Measurements from ENCODE around the gene SHISAL1.

The SHISAL1 gene

GRCh38 chr22:44206696-44207095, 106.1 kb downstream of the SHISAL1 start:
- peaks cover 11% of the 10 kb centered on the region for H3K36me3 Mint-ChIP-seq (ENCODE audit: insufficient read depth)
- H3K27me3 Mint-ChIP-seq, result no peaks in the 10 kb centered on the region
- H3K4me3 Mint-ChIP-seq, result no peak overlapping the region
- no peak overlapping the region for H3K27ac Mint-ChIP-seq (ENCODE audit: low read depth)
- peaks cover 6% of the 10 kb centered on the region for H3K9me3 Mint-ChIP-seq
- peaks cover 26% of the 10 kb centered on the region for H3K4me1 Mint-ChIP-seq
- DNase-seq (ENCODE audit: low spot score in 2 of 2), result no peak
- no peak for ATAC-seq (replicated peaks; ENCODE audit: extremely low read depth, poor library complexity, severe bottlenecking)

DNA sequence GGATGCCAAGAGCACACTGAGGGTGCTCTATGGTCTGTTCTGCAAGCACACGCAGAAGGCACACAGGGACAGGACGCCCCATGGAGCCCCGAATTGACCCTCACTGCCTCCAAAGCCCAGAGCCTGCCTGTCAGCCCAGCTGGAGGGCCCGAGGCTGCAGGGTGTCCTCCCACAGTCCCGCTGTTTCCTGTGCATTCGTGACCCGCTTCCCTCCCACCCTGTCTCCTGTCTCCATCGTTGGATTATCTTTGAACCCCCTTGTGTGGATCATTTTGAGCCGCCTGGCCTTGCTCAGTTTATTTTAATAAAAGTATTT, 106.5 kb downstream of the SHISAL1 start:
- Mint-ChIP-seq H3K27ac (ENCODE audit: low read depth) (no peak overlapping the region), H3K4me3 (no peak overlapping the region), H3K36me3 (ENCODE audit: insufficient read depth) (peaks cover 11% of the 10 kb centered on the region), H3K9me3 (peaks cover 6% of the 10 kb centered on the region), H3K27me3 (no peaks in the 10 kb centered on the region), H3K4me1 (peaks cover 22% of the 10 kb centered on the region)
- no peak for ATAC-seq (replicated peaks; ENCODE audit: extremely low read depth, poor library complexity, severe bottlenecking)
- no peak for DNase-seq (ENCODE audit: low spot score in 2 of 2)

DNA sequence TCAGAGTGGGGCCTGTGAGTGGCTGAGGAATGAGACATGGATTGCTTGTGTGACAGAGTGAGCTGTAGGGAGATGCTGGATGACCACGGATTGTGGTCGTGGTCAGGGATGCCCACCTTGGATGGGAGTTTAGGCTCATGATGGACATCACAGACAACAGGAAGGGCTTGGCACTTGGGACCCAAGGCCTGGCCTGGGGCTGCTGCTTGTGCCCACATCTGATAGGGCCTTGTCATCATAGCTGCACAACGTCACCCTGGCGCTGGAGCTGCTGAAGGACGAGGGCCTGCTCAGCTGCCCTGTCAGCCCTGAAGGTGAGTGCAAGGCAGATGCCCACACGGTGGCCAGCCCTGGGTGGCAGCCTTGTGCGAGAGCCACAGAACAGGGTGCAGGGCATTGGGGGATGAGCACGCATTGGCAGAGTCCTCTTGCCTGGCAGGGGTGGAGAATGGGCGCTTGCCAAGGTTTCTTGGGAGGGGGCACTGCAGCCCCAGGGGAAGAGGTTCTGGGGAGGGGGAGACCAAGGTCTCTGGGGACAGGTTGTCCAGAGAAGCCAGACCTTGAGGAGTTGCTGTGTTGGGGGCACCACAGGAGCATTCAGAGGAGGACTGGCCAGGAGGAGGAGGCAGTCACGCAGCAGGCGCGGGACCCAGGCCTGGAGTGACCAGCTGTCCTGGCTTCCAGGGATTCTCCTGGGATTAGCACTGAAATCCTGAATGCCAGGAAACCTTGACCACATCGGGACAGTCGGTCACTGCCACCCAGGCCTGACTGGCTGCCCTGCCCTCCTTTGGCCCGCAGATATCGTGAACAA, 107.0 kb downstream of the SHISAL1 start:
- H3K36me3 Mint-ChIP-seq (ENCODE audit: insufficient read depth), result peaks cover 13% of the 10 kb centered on the region
- DNase-seq (ENCODE audit: low spot score in 2 of 2) (no peak), ATAC-seq (replicated peaks; ENCODE audit: extremely low read depth, poor library complexity, severe bottlenecking) (no peak)
- H3K4me3 Mint-ChIP-seq, result no peak overlapping the region
- H3K9me3 Mint-ChIP-seq, result peaks cover 6% of the 10 kb centered on the region
- peaks cover 24% of the 10 kb centered on the region for H3K4me1 Mint-ChIP-seq
- H3K27me3 Mint-ChIP-seq, result no peaks in the 10 kb centered on the region
- peak overlapping the region; percentile 69 for H3K27ac Mint-ChIP-seq (ENCODE audit: low read depth)

DNA sequence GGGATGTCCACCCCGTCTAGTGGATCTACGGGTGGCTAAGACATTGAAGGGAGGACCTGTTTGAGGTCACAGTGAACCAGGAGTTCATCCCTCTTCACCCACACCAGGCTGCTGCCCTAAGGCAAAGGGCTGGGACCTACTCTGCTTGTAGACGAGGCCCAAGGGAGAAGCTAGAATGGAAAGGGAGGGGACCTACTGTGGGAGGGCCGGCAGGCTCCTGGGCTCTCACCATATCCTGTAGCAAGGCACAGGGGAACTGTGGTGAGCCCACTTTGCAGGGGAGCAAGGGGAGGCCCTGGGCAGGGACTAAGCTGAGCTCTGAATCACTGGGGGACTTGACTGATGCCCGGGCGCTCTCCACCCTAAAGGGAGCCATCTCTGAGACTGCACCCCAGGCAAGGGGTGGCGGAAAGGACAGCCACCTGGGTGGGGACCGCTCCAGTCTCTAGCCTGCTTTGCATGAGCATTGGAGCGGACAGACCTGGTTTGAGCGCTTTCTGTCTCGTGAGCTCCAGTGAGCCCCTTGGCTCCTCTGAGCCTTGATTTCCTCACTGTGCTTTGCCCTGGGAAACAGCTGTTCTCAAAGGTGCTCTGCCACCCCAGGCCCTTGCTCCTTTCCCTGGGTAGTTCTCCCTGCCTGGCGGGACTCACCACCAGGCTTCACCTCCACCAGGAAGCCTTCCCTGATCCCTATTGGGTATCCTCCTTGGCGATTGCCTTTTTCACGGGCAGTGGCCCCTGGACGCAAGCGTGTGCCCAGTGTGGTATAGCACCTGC, 107.8 kb downstream of the SHISAL1 start:
- no peak for DNase-seq (ENCODE audit: low spot score in 2 of 2)
- H3K27me3 Mint-ChIP-seq, result no peaks in the 10 kb centered on the region
- H3K27ac Mint-ChIP-seq (ENCODE audit: low read depth), result no peak overlapping the region
- H3K9me3 Mint-ChIP-seq, result peaks cover 6% of the 10 kb centered on the region
- no peak for ATAC-seq (replicated peaks; ENCODE audit: extremely low read depth, poor library complexity, severe bottlenecking)
- H3K4me1 Mint-ChIP-seq, result peaks cover 32% of the 10 kb centered on the region
- H3K4me3 Mint-ChIP-seq, result no peak overlapping the region
- H3K36me3 Mint-ChIP-seq (ENCODE audit: insufficient read depth), result peaks cover 13% of the 10 kb centered on the region

DNA sequence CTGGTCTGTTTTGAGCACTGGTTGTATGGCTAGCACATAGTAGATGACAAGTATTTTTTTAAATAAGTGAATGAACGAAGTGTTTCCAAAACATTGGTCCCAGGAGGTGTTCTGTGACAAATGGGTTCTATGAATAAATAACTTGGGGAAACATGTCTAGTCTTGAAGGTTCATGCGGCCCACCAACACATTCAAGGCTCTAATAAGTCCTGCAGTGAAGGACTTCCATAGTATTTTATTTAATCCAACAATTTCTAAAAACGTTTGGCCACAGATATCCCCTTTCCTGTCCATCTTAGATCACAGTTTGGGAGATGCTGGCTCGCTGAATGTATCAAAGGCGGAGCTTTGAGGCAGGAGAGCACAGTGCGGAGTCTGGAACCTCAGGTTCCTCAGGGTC, 109.5 kb downstream of the SHISAL1 start:
- no peak overlapping the region for H3K4me3 Mint-ChIP-seq
- no peaks in the 10 kb centered on the region for H3K9me3 Mint-ChIP-seq
- peaks cover 18% of the 10 kb centered on the region for H3K36me3 Mint-ChIP-seq (ENCODE audit: insufficient read depth)
- no peaks in the 10 kb centered on the region for H3K27me3 Mint-ChIP-seq
- ATAC-seq (replicated peaks; ENCODE audit: extremely low read depth, poor library complexity, severe bottlenecking), result no peak
- no peak overlapping the region for H3K27ac Mint-ChIP-seq (ENCODE audit: low read depth)
- peaks cover 36% of the 10 kb centered on the region for H3K4me1 Mint-ChIP-seq
- no peak for DNase-seq (ENCODE audit: low spot score in 2 of 2)

GRCh38 chr22:44202261-44202789, 110.4 kb downstream of the SHISAL1 start:
- no peaks in the 10 kb centered on the region for H3K27me3 Mint-ChIP-seq
- H3K9me3 Mint-ChIP-seq, result no peaks in the 10 kb centered on the region
- ATAC-seq (replicated peaks; ENCODE audit: extremely low read depth, poor library complexity, severe bottlenecking) (no peak), DNase-seq (ENCODE audit: low spot score in 2 of 2) (no peak)
- no peak overlapping the region for H3K27ac Mint-ChIP-seq (ENCODE audit: low read depth)
- H3K4me3 Mint-ChIP-seq, result no peak overlapping the region
- H3K4me1 Mint-ChIP-seq, result peaks cover 31% of the 10 kb centered on the region
- H3K36me3 Mint-ChIP-seq (ENCODE audit: insufficient read depth), result peaks cover 21% of the 10 kb centered on the region

DNA sequence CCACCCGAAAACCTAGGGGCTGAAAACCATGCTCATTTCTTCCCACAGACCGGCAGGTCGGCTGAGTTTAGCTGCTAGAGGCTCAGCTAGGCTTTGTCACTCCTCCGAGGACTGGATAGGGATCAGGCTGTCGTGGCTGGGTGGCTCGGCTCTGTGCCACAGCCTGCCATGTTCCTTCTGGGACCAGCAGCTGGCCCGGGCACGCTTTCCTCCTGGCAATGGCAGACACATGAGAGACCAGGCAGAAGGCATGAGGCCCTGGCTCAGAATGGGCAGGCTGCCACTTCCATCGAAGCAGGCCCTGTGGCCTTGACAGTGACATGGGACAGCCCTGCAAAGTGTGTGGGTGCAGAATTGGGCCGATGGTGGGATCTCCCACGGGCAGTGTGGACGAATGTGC, 111.1 kb downstream of the SHISAL1 start:
- H3K27me3 Mint-ChIP-seq, result no peaks in the 10 kb centered on the region
- DNase-seq (ENCODE audit: low spot score in 2 of 2) (no peak), ATAC-seq (replicated peaks; ENCODE audit: extremely low read depth, poor library complexity, severe bottlenecking) (no peak)
- H3K36me3 Mint-ChIP-seq (ENCODE audit: insufficient read depth), result peaks cover 21% of the 10 kb centered on the region
- H3K4me1 Mint-ChIP-seq, result peaks cover 31% of the 10 kb centered on the region
- H3K9me3 Mint-ChIP-seq, result no peaks in the 10 kb centered on the region
- no peak overlapping the region for H3K4me3 Mint-ChIP-seq
- no peak overlapping the region for H3K27ac Mint-ChIP-seq (ENCODE audit: low read depth)

- no peak for DNase-seq (ENCODE audit: low spot score in 2 of 2)
- H3K27me3 Mint-ChIP-seq, result no peaks in the 10 kb centered on the region
- H3K36me3 Mint-ChIP-seq (ENCODE audit: insufficient read depth), result peaks cover 20% of the 10 kb centered on the region
- peaks cover 31% of the 10 kb centered on the region for H3K4me1 Mint-ChIP-seq
- no peak overlapping the region for H3K4me3 Mint-ChIP-seq
- peak overlapping the region; percentile 57 for H3K27ac Mint-ChIP-seq (ENCODE audit: low read depth)
- ATAC-seq (replicated peaks; ENCODE audit: extremely low read depth, poor library complexity, severe bottlenecking), result no peak
- H3K9me3 Mint-ChIP-seq, result no peaks in the 10 kb centered on the region
These were observed 111.7 kb downstream of the SHISAL1 start for GRCh38 chr22:44200855-44201550.

- Mint-ChIP-seq H3K9me3 (no peaks in the 10 kb centered on the region), H3K4me3 (no peak overlapping the region), H3K36me3 (ENCODE audit: insufficient read depth) (peaks cover 20% of the 10 kb centered on the region), H3K27me3 (no peaks in the 10 kb centered on the region), H3K4me1 (peaks cover 31% of the 10 kb centered on the region), H3K27ac (ENCODE audit: low read depth) (peak overlapping the region; percentile 57)
- no peak for ATAC-seq (replicated peaks; ENCODE audit: extremely low read depth, poor library complexity, severe bottlenecking)
- no peak for DNase-seq (ENCODE audit: low spot score in 2 of 2)
These were observed 112.3 kb downstream of the SHISAL1 start for GRCh38 chr22:44200451-44200850.

DNA sequence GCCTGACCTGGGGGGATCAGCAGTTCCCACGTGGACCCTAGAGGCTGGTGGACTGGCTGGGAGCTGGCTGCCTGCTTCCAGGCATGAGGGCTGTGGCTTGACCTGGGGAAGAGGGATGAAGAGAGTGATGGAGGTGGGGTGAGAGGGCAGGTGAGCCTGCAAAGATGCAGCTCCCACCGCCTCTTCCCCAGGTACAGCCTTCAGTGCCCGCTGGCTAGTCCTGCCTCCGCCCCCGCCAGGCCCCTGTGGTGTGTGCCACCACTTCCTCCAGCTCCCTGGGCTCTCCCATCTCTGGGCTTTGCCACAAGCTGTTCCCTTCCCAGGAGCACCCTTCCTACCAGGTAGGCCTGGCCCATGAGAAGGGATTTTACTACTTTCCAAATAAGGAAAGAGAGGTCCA, 112.9 kb downstream of the SHISAL1 start:
- no peak for ATAC-seq (replicated peaks; ENCODE audit: extremely low read depth, poor library complexity, severe bottlenecking)
- H3K4me1 Mint-ChIP-seq, result peaks cover 32% of the 10 kb centered on the region
- peak overlapping the region; percentile 0 for H3K27ac Mint-ChIP-seq (ENCODE audit: low read depth)
- H3K4me3 Mint-ChIP-seq, result no peak overlapping the region
- no peaks in the 10 kb centered on the region for H3K9me3 Mint-ChIP-seq
- DNase-seq (ENCODE audit: low spot score in 2 of 2), result no peak
- no peaks in the 10 kb centered on the region for H3K27me3 Mint-ChIP-seq
- H3K36me3 Mint-ChIP-seq (ENCODE audit: insufficient read depth), result peaks cover 20% of the 10 kb centered on the region

DNA sequence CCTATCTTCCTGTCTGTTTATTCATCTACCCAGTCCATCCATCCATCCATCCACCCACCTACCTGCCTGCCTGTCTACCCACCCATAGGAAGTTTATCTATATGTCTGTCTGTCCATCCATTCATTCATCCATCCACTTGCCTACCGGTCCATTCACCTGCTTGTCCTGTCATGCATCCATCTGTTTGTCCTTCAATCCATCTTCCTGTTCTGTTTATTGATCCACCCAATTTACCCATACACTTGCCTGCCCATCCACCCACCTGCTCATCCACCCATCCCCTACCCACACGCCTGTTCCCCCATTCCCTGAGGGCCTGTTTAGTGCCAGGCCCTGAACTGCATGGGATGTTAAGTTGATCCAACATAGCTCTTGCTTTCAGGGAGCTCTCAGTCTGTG, 113.6 kb downstream of the SHISAL1 start:
- Mint-ChIP-seq H3K36me3 (ENCODE audit: insufficient read depth) (peaks cover 19% of the 10 kb centered on the region), H3K27ac (ENCODE audit: low read depth) (peak overlapping the region; percentile 0), H3K9me3 (no peaks in the 10 kb centered on the region), H3K27me3 (no peaks in the 10 kb centered on the region), H3K4me1 (peaks cover 39% of the 10 kb centered on the region), H3K4me3 (no peak overlapping the region)
- ATAC-seq (replicated peaks; ENCODE audit: extremely low read depth, poor library complexity, severe bottlenecking) (no peak), DNase-seq (ENCODE audit: low spot score in 2 of 2) (no peak)

DNA sequence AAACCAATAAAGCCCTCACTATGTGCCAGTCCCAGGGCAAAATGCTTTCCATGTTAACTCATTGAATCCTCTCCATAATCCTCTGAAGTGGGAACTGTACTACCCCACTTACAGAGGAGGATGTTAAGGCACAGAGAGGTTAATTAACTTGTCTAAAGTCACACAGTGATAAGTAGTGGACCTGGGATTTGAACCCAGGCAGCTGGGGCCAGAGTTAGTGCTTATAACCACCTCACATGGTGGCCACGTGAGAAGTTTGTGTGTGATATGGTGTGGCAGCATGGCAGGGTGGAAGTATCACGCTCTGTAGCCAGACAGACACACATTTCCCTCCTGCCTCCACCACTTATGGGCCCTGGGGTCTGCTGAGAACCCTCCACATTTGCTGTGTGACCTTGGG, 115.5 kb downstream of the SHISAL1 start:
- H3K27ac Mint-ChIP-seq (ENCODE audit: low read depth), result no peak overlapping the region
- ATAC-seq (replicated peaks; ENCODE audit: extremely low read depth, poor library complexity, severe bottlenecking), result no peak
- H3K36me3 Mint-ChIP-seq (ENCODE audit: insufficient read depth), result peaks cover 15% of the 10 kb centered on the region
- H3K27me3 Mint-ChIP-seq, result no peaks in the 10 kb centered on the region
- DNase-seq (ENCODE audit: low spot score in 2 of 2), result no peak
- H3K4me1 Mint-ChIP-seq, result peaks cover 51% of the 10 kb centered on the region
- H3K9me3 Mint-ChIP-seq, result no peaks in the 10 kb centered on the region
- H3K4me3 Mint-ChIP-seq, result no peak overlapping the region

Data from central memory CD8-positive, alpha-beta T cell (primary cell).